SK-N-DZ (cell line): Measurements from ENCODE around the gene CDK9.

Experiments
- DNase-seq: peaks from one replicate; pipeline ENCODE4 v3.0.0-alpha.2; 2015; ENCODE audit warnings: low spot score

CDK9 gene

GRCh38 chr9:127761491-127761956 lies 24.3 kb upstream of the CDK9 start:
- DNase-seq = peak; percentile 70

GRCh38 chr9:127762111-127762676 lies 23.6 kb upstream of the CDK9 start:
- DNase-seq = no peak

- DNase-seq = no peak
These were observed 21.9 kb upstream of the CDK9 start for GRCh38 chr9:127763918-127764384.

- no peak for DNase-seq
These were observed 20.4 kb upstream of the CDK9 start for GRCh38 chr9:127765418-127765817.

GRCh38 chr9:127767410-127767809 lies 18.4 kb upstream of the CDK9 start:
- no peak for DNase-seq

- DNase-seq = peak; percentile 63
These were observed 17.9 kb upstream of the CDK9 start for GRCh38 chr9:127767909-127768331.

GRCh38 chr9:127768698-127769097 lies 17.1 kb upstream of the CDK9 start:
- no peak for DNase-seq

GRCh38 chr9:127769101-127769500 lies 16.7 kb upstream of the CDK9 start:
- no peak for DNase-seq

- no peak for DNase-seq
These were observed 15.8 kb upstream of the CDK9 start for GRCh38 chr9:127769929-127770582.

- no peak for DNase-seq
These were observed 15.3 kb upstream of the CDK9 start for GRCh38 chr9:127770583-127770904.

- DNase-seq = peak; percentile 98
These were observed 14.8 kb upstream of the CDK9 start for GRCh38 chr9:127770905-127771569.

GRCh38 chr9:127771570-127772189 lies 14.2 kb upstream of the CDK9 start:
- no peak for DNase-seq

- DNase-seq = no peak
These were observed 13.2 kb upstream of the CDK9 start for GRCh38 chr9:127772603-127773002.

GRCh38 chr9:127773272-127773671 lies 12.6 kb upstream of the CDK9 start:
- no peak for DNase-seq

GRCh38 chr9:127773981-127774380 lies 11.9 kb upstream of the CDK9 start:
- no peak for DNase-seq

- peak; percentile 75 for DNase-seq
These were observed 9.5 kb upstream of the CDK9 start for GRCh38 chr9:127776195-127776923.

GRCh38 chr9:127776924-127777289 lies 8.9 kb upstream of the CDK9 start:
- no peak for DNase-seq

- DNase-seq = no peak
These were observed 8.4 kb upstream of the CDK9 start for GRCh38 chr9:127777368-127777980.

GRCh38 chr9:127778280-127779135 lies 7.3 kb upstream of the CDK9 start, which contains the start of gene SH2D3C:
SH2D3C (minus strand) TSS chr9:127778666; CDS start chr9:127778627, 39 bp downstream.
- DNase-seq = no peak
